Fibroblast of lung (primary cell): ENCODE measurements around the gene NCAM2.

ENCODE experiments used
- EZH2 ChIP-seq: IDR thresholded peaks from 2 replicates; pipeline ENCODE4 v1.5.1; 2012; ENCODE audit warnings: low read length, control low read depth, mild to moderate bottlenecking; ENCODE audit errors: missing control alignments
- TF ChIP-seq, protein P1 (sequence below), 2 donors: IDR thresholded peaks in 1 of 2; conservative IDR thresholded peaks in 1 of 2; 1 replicate in 1 of 2; 2 replicates in 1 of 2; pipeline ENCODE4 v1.5.1; 2011 to 2012; ENCODE audit warnings: low read length in 2 of 2, control low read depth in 1 of 2, inconsistent platforms in 1 of 2, low read depth in 1 of 2, mild to moderate bottlenecking in 1 of 2

DNA sequence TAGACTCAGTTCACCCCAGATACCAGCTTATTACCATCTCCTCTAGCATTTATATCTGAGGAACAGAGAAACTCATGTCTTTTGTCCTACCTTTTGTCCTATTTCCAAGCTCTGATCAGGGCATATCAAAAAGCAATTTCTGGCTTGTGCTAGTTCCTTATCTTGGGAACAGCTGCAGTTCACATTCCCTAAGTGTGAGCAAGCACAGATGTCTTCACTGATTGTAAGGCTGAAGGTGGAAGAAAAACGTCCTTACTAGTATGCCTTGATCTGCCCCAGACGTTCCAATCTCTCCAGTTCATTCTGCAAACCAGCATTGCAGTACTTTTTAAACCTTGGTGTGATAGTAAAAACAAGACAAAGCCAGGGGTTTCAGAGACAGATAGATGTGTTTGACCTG, 139.8 kb downstream of the NCAM2 start:
- TF ChIP-seq, protein P1, sequence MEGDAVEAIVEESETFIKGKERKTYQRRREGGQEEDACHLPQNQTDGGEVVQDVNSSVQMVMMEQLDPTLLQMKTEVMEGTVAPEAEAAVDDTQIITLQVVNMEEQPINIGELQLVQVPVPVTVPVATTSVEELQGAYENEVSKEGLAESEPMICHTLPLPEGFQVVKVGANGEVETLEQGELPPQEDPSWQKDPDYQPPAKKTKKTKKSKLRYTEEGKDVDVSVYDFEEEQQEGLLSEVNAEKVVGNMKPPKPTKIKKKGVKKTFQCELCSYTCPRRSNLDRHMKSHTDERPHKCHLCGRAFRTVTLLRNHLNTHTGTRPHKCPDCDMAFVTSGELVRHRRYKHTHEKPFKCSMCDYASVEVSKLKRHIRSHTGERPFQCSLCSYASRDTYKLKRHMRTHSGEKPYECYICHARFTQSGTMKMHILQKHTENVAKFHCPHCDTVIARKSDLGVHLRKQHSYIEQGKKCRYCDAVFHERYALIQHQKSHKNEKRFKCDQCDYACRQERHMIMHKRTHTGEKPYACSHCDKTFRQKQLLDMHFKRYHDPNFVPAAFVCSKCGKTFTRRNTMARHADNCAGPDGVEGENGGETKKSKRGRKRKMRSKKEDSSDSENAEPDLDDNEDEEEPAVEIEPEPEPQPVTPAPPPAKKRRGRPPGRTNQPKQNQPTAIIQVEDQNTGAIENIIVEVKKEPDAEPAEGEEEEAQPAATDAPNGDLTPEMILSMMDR (conservative IDR thresholded peaks at IDR 0.05 in 1 of 2, IDR thresholded peaks at IDR 0.05 in 1 of 2; ENCODE audit: low read depth in 1 of 2, low read length in 2 of 2), result no peak
- no peak for TF ChIP-seq EZH2
